GM15510 (cell line): ENCODE results near the gene VTA1.

ENCODE experiments used
- POLR2A ChIP-seq: IDR thresholded peaks from 3 replicates; pipeline ENCODE4 v1.6.1; 2011; ENCODE audit warnings: borderline replicate concordance; ENCODE audit not compliant: insufficient read length; ENCODE audit errors: extremely low read depth

VTA1 gene

GRCh38 chr6:142207265-142207877 is 60.3 kb downstream of the VTA1 start:
- no peak for TF ChIP-seq POLR2A

DNA sequence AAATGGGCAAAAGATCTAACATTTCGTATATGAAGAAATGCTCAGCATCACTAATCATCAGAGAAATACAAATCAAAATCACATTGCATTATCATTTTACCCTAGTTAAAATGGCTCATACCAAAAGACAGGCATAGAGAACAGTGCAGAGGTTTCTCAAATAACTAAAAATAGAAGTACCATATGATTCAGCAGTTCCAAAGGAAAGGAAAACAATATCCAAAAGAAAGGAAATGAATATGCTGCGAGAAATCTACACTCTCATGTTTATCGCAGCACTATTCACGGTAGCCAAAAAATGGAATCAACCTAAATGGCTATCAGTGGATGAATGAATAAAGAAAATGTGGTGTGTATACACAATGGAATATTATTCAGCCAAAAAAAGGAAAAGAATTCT is 63.5 kb downstream of the VTA1 start:
- no peak for TF ChIP-seq POLR2A

- no peak for TF ChIP-seq POLR2A
Measured at GRCh38 chr6:142213402-142213801, 66.3 kb downstream of the VTA1 start.

- TF ChIP-seq POLR2A, result no peak
Measured at GRCh38 chr6:142218446-142218845, 71.4 kb downstream of the VTA1 start.

GRCh38 chr6:142222022-142222421 is 75.0 kb downstream of the VTA1 start:
- TF ChIP-seq POLR2A, result no peak

DNA sequence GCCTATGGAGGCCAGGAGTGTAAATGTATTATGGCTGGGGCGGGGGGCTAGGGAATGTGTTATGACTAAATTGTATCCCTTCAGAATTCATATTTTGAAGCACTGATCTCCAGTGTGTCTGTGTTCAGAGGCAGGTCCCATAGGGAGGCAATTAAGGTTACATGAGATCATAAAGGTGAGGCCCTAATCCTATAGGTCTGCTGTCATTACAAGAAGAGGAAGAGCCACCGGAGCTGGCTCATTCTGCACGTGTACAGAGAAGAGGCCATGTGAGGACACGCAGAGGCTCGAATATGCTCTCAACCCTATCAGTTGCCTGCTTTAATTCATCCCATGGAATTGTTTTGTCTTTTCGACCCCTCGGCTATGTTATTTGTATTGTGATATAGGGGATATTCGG is 76.9 kb downstream of the VTA1 start:
- TF ChIP-seq POLR2A, result no peak

- TF ChIP-seq POLR2A, result no peak
Measured at GRCh38 chr6:142225115-142225514, 78.1 kb downstream of the VTA1 start.

- no peak for TF ChIP-seq POLR2A
Measured at GRCh38 chr6:142225552-142225951, 78.5 kb downstream of the VTA1 start.

GRCh38 chr6:142226731-142227130 is 79.7 kb downstream of the VTA1 start:
- no peak for TF ChIP-seq POLR2A

- no peak for TF ChIP-seq POLR2A
Measured at GRCh38 chr6:142233945-142234682, 87.1 kb downstream of the VTA1 start.

- TF ChIP-seq POLR2A, result no peak
Measured at GRCh38 chr6:142235272-142235671, 88.2 kb downstream of the VTA1 start.

DNA sequence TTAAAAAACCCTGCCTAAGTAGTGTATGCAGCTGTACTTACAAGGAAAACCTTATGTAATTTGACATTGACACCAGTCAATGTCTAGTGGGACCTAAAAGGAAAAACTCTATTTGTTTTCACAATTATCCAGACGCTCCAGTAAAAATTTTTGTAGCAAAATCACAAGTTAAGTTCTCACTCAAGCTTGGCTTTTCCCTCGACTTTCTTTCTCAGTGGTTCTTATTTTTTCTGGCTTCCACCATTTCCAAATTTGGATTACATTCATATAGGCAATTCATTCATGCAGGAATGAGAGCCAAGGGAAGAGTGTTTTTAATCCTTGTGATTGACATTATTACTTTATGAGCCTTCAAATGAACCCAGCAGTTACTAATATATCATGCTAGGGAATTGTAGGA is 88.7 kb downstream of the VTA1 start:
- TF ChIP-seq POLR2A, result no peak

- TF ChIP-seq POLR2A, result no peak
Measured at GRCh38 chr6:142236691-142237090, 89.6 kb downstream of the VTA1 start.

DNA sequence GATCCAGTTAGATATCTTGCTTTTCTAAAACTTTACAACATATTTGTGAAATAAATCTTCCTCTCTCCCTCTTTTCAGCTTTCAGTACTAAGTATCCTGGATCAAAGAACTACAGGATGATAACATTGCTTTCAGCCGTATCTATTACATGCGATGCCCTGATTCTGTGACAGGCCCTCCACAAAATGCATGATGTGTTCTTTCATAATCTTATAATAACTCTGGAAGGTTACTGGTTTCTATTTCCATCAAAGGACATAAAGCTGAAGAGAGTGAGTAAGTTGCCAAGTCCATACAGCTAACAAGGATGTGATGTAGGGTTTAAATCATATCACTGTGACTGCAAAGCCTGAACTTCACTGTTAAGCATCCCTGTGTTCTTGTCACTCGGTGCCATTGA is 91.8 kb downstream of the VTA1 start:
- no peak for TF ChIP-seq POLR2A

DNA sequence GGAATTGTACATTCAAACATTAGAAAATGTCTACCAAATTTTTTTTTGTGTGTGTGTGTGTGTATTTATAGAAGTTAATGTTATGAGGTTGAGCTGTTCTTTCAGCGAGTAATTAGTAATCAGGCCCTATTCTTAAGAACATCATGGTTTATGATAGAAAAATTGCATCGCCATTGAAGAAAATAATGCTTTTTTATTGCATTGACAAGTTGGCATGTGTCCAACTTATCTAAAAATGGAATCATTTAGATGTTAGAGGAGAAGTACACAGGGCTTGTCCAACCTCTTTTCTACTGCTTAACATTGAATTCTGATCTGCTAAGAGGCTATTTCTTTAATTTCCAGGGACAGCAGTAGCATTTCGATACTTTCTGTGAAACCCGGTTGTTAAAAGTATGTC is 93.1 kb downstream of the VTA1 start:
- no peak for TF ChIP-seq POLR2A

GRCh38 chr6:142241061-142241460 is 94.0 kb downstream of the VTA1 start:
- no peak for TF ChIP-seq POLR2A
